GM23338 (cell line): ENCODE results near the gene HDAC1. TPM values are rescaled to one million over a fixed set of nuclear protein-coding genes. Genes with fewer than 3 reads are reported as not detected.
"Not testable (repeated sequence)": the region's sequence is repeated elsewhere in the genome, so short reads cannot be mapped to it uniquely, and the experiment has no call there.

Experiments
- ATAC-seq: fragments of 200-7000 bp; cut with Tn5 transposase; 3 replicates; pipeline ENCODE4 v1.9.1; 2020
- DNase-seq: peaks from one replicate; pipeline ENCODE4 v3.0.0-alpha.2; 2015; ENCODE audit warnings: low spot score
- H2AFZ ChIP-seq: fragments of 200-600 bp; sonication (generic); 2 replicates; pipeline ENCODE4 v1.8.0; 2016; ENCODE audit warnings: antibody characterized with exemption, mild to moderate bottlenecking, moderate library complexity
- H3F3A ChIP-seq: fragments of 200-600 bp; sonication (generic); replicated peaks from 2 replicates; pipeline ENCODE4 v1.8.0; 2017; ENCODE audit warnings: antibody characterized with exemption, mixed run types, low read depth
- H3K27ac ChIP-seq: fragments of 200-600 bp; sonication (generic); 2 replicates; pipeline ENCODE4 v1.6.1; 2016; ENCODE audit warnings: low read depth
- H3K27me3 ChIP-seq: fragments of 200-600 bp; sonication (generic); 2 replicates; pipeline ENCODE4 v1.8.0; 2016; ENCODE audit warnings: mild to moderate bottlenecking, mixed run types, moderate library complexity; ENCODE audit not compliant: insufficient read depth
- H3K36me3 ChIP-seq: fragments of 200-600 bp; sonication (generic); 2 replicates; pipeline ENCODE4 v1.8.0; 2016; ENCODE audit warnings: mild to moderate bottlenecking; ENCODE audit not compliant: insufficient read depth
- H3K4me1 ChIP-seq: fragments of 200-600 bp; sonication (generic); 2 replicates; pipeline ENCODE4 v1.8.0; 2016; ENCODE audit warnings: mild to moderate bottlenecking, moderate library complexity; ENCODE audit not compliant: insufficient read depth
- H3K4me2 ChIP-seq: fragments of 200-600 bp; sonication (generic); 2 replicates; pipeline ENCODE4 v1.7.1; 2017; ENCODE audit warnings: mixed run types
- H3K4me3 ChIP-seq: fragments of 200-600 bp; sonication (generic); 2 replicates; pipeline ENCODE4 v1.6.1; 2016; ENCODE audit warnings: mixed run types
- H3K79me2 ChIP-seq: fragments of 200-600 bp; sonication (generic); replicated peaks from 2 replicates; pipeline ENCODE4 v1.8.0; 2017; ENCODE audit warnings: mild to moderate bottlenecking; ENCODE audit not compliant: insufficient read depth
- H3K9me2 ChIP-seq: fragments of 200-600 bp; sonication (generic); 2 replicates; pipeline ENCODE4 v1.8.0; 2017; ENCODE audit not compliant: insufficient read depth
- H4K20me1 ChIP-seq: fragments of 200-600 bp; sonication (generic); replicated peaks from 2 replicates; pipeline ENCODE4 v1.8.0; 2017; ENCODE audit warnings: mild to moderate bottlenecking; ENCODE audit not compliant: insufficient read depth
- H3K27ac Mint-ChIP-seq: 2 replicates; pipeline ENCODE4 v1.8.0; 2020; ENCODE audit warnings: inconsistent platforms, mild to moderate bottlenecking, moderate library complexity, mixed read lengths
- H3K27me3 Mint-ChIP-seq: 3 replicates; pipeline ENCODE4 v1.8.0; 2022; ENCODE audit warnings: low read depth, mild to moderate bottlenecking, moderate library complexity, mixed read lengths, inconsistent platforms; ENCODE audit not compliant: insufficient read depth, poor library complexity
- H3K36me3 Mint-ChIP-seq: 3 replicates; pipeline ENCODE4 v1.8.0; 2021; ENCODE audit warnings: low read depth, mild to moderate bottlenecking, inconsistent platforms, moderate library complexity, mixed read lengths
- H3K4me1 Mint-ChIP-seq: 3 replicates; pipeline ENCODE4 v1.8.0; 2020; ENCODE audit warnings: mild to moderate bottlenecking, inconsistent platforms, mixed read lengths
- H3K4me3 Mint-ChIP-seq: 3 replicates; pipeline ENCODE4 v1.8.0; 2021; ENCODE audit warnings: moderate library complexity, mild to moderate bottlenecking, inconsistent platforms, mixed read lengths
- H3K9me3 Mint-ChIP-seq: 3 replicates; pipeline ENCODE4 v1.8.0; 2020; ENCODE audit warnings: moderate library complexity, mild to moderate bottlenecking, inconsistent platforms, mixed read lengths
- EZH2 ChIP-seq: fragments of 200-600 bp; sonication (generic); IDR thresholded peaks from one replicate; pipeline ENCODE4 v1.8.0; 2017; ENCODE audit warnings: antibody characterized with exemption, mild to moderate bottlenecking, low read depth; ENCODE audit not compliant: unreplicated experiment
- JUNB ChIP-seq: IDR thresholded peaks from one replicate; pipeline ENCODE4 v1.6.1; 2016; ENCODE audit warnings: antibody characterized with exemption; ENCODE audit not compliant: unreplicated experiment
- STAT1 ChIP-seq: IDR thresholded peaks from one replicate; pipeline ENCODE4 v1.6.1; 2016; ENCODE audit warnings: antibody characterized with exemption; ENCODE audit not compliant: unreplicated experiment
- ZNF114 ChIP-seq: fragments of 250-450 bp; sonication (Bioruptor Pico); IDR thresholded peaks from 2 replicates; pipeline ENCODE4 v1.5.0; 2020; ENCODE audit warnings: mild to moderate bottlenecking, moderate library complexity
- ZNF462 ChIP-seq: fragments of 250-450 bp; sonication (Bioruptor Pico); IDR thresholded peaks from 2 replicates; pipeline ENCODE4 v1.5.0; 2020; ENCODE audit warnings: mild to moderate bottlenecking, moderate library complexity
- polyA plus RNA-seq: library from polyadenylated mRNA; unstranded; fragments of >200 nt; fragmentation: Nextera tagmentation; extraction: Ambion mirVana; gene quantifications from 2 replicates; pipeline ENCODE4 v1.2.1, GENCODE V29; 2016
- total RNA-seq: library from RNA; depleted of rRNA; stranded (reverse); fragments of >200 nt; shearing (Covaris generic); gene quantifications from 2 replicates; pipeline ENCODE4 v1.2.3, GENCODE V29; 2014

Gene HDAC1
- total and polyA plus RNA-seq, 2 experiments from 2014 or later, result 82.6 to 104 TPM

GRCh38 chr1:32291145-32291707 lies 657 bp upstream of the HDAC1 start (continued):
- TF ChIP-seq ZNF462 (CRISPR knock-in tag) (no peak), ZNF114 (no peak), STAT1 (no peak), EZH2 (no peak), JUNB (no peak)

GRCh38 chr1:32298211-32298610 lies 6.3 kb downstream of the HDAC1 start:
- H3K27ac Mint-ChIP-seq, H3K4me3 ChIP-seq, ATAC-seq, H3K9me2 ChIP-seq, H2AFZ ChIP-seq, H3K4me3 Mint-ChIP-seq, H3K27me3 ChIP-seq, H3K4me1 ChIP-seq, H3K9me3 Mint-ChIP-seq, H3K4me2 ChIP-seq, H3K27me3 Mint-ChIP-seq, H3F3A ChIP-seq, DNase-seq, H3K27ac ChIP-seq: not testable (repeated sequence)
- peaks cover 23% of the 10 kb centered on the region for H3K36me3 Mint-ChIP-seq
- Histone ChIP-seq H4K20me1 (peaks cover 48% of the 10 kb centered on the region), H3K36me3 (peaks cover 10% of the 10 kb centered on the region), H3K79me2 (peaks cover 90% of the 10 kb centered on the region)
- H3K4me1 Mint-ChIP-seq, result peaks cover 11% of the 10 kb centered on the region
